Measurements from ENCODE around the gene BCL2.

DNA sequence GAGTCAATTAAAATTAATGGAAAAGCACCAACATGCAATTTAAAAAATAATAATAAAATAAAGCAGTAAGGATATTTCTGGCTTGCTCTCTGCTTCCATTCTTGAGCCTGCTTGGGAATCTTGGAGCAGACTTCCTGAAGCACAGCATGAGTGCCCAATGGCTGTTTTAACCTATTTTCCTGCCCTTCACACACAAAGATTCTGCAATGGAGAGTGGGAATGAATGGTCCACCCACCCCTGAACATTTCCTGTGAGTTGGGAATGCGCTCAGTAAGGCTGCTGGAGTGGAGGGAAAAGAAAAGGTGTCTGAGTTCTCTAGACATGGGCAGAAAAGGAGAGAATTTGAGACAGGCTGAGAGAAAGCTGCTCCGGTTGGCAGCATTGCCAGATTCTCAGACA, 140.6 kb downstream of the BCL2 start:
- TF ChIP-seq, protein P1, sequence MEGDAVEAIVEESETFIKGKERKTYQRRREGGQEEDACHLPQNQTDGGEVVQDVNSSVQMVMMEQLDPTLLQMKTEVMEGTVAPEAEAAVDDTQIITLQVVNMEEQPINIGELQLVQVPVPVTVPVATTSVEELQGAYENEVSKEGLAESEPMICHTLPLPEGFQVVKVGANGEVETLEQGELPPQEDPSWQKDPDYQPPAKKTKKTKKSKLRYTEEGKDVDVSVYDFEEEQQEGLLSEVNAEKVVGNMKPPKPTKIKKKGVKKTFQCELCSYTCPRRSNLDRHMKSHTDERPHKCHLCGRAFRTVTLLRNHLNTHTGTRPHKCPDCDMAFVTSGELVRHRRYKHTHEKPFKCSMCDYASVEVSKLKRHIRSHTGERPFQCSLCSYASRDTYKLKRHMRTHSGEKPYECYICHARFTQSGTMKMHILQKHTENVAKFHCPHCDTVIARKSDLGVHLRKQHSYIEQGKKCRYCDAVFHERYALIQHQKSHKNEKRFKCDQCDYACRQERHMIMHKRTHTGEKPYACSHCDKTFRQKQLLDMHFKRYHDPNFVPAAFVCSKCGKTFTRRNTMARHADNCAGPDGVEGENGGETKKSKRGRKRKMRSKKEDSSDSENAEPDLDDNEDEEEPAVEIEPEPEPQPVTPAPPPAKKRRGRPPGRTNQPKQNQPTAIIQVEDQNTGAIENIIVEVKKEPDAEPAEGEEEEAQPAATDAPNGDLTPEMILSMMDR (IDR thresholded peaks at IDR 0.05 in 2 of 3, conservative IDR thresholded peaks at IDR 0.05 in 1 of 3; ENCODE audit: borderline replicate concordance in 1 of 3, insufficient read depth in 1 of 3, low read depth in 2 of 3, low read length in 2 of 3), result no peak
- TF ChIP-seq ZNF274 (IDR thresholded peaks at IDR 0.05; ENCODE audit: low read depth, low read length), result no peak
- no peak for TF ChIP-seq POLR2A (IDR thresholded peaks at IDR 0.05; ENCODE audit: borderline replicate concordance, extremely low read depth, insufficient read depth, insufficient read length)
